Upper lobe of right lung (tissue), 1 donor: ENCODE results near the gene COASY. TPM values are rescaled to one million over a fixed set of nuclear protein-coding genes. Genes with fewer than 3 reads are reported as not detected.

Experiments
- ATAC-seq: fragments of 200-7000 bp; cut with Tn5 transposase; one replicate; pipeline ENCODE4 v1.9.1; 2020; ENCODE audit warnings: mild to moderate bottlenecking, moderate library complexity
- DNase-seq: peaks from one replicate; pipeline ENCODE4 v3.0.0-alpha.2; 2020
- H3K27ac ChIP-seq: fragments of 200-600 bp; one replicate; pipeline ENCODE4 v1.8.0; 2022
- H3K27me3 ChIP-seq: fragments of 200-600 bp; one replicate; pipeline ENCODE4 v1.8.0; 2022; ENCODE audit warnings: mild to moderate bottlenecking
- H3K36me3 ChIP-seq: fragments of 200-600 bp; one replicate; pipeline ENCODE4 v1.8.0; 2022
- H3K4me1 ChIP-seq: fragments of 200-600 bp; one replicate; pipeline ENCODE4 v1.8.0; 2022
- H3K4me3 ChIP-seq: fragments of 200-600 bp; one replicate; pipeline ENCODE4 v1.8.0; 2022; ENCODE audit warnings: mild to moderate bottlenecking
- H3K9me3 ChIP-seq: fragments of 200-600 bp; one replicate; pipeline ENCODE4 v1.8.0; 2022
- CTCF ChIP-seq: fragments of 200-600 bp; IDR thresholded peaks from one replicate; pipeline ENCODE4 v1.8.0; 2022; ENCODE audit warnings: antibody characterized with exemption
- intact Hi-C: fragments of 100-400 bp; cut with DNase I; formaldehyde crosslinking; loops from one replicate; pipeline ENCODE4 v1.11.0; 2022
- total RNA-seq: library from RNA; stranded (reverse); fragmentation: NEBNext Ultra II Directional; extraction: Animal tissue kit (Norgen Biotek cat#: 25700); gene quantifications from one replicate; pipeline ENCODE4 v1.2.1, GENCODE V29; 2021
- donor health status: DM: no; HTN: yes; CAD: no; lungs with severe emphysema.

COASY gene
- total RNA-seq, 1 donor from 2014 or later, result 63.3 TPM

GRCh38 chr17:42563543-42563942 lies 1.6 kb downstream of the COASY start:
- DNase-seq (no peak), ATAC-seq (no peak)
- Histone ChIP-seq H3K4me1 (peaks cover 47% of the 10 kb centered on the region), H3K9me3 (no peaks in the 10 kb centered on the region), H3K36me3 (peaks cover 25% of the 10 kb centered on the region), H3K4me3 (peak overlapping the region; percentile 98), H3K27ac (no peak overlapping the region), H3K27me3 (no peaks in the 10 kb centered on the region)
- intact Hi-C loops, result no loop called here
- TF ChIP-seq CTCF, result no peak

- intact Hi-C loops, result no loop called here
- Histone ChIP-seq H3K9me3 (no peaks in the 10 kb centered on the region), H3K4me1 (peaks cover 50% of the 10 kb centered on the region), H3K4me3 (no peak overlapping the region), H3K36me3 (peaks cover 29% of the 10 kb centered on the region), H3K27me3 (no peaks in the 10 kb centered on the region), H3K27ac (no peak overlapping the region)
- ATAC-seq (no peak), DNase-seq (no peak)
- no peak for TF ChIP-seq CTCF
Observed at GRCh38 chr17:42563950-42564349, 2.0 kb downstream of the COASY start.

- peaks cover 50% of the 10 kb centered on the region for H3K4me1 ChIP-seq
- no peaks in the 10 kb centered on the region for H3K9me3 ChIP-seq
- TF ChIP-seq CTCF, result no peak
- peaks cover 39% of the 10 kb centered on the region for H3K36me3 ChIP-seq
- H3K27me3 ChIP-seq, result no peaks in the 10 kb centered on the region
- ATAC-seq (no peak), DNase-seq (no peak)
- intact Hi-C loops, result no loop called here
- H3K4me3 ChIP-seq, result no peak overlapping the region
- H3K27ac ChIP-seq, result no peak overlapping the region
Observed at GRCh38 chr17:42564815-42565522, 3.0 kb downstream of the COASY start.

- intact Hi-C loops, result no loop called here
- no peak for DNase-seq
- Histone ChIP-seq H3K36me3 (peaks cover 46% of the 10 kb centered on the region), H3K9me3 (no peaks in the 10 kb centered on the region), H3K27me3 (no peaks in the 10 kb centered on the region), H3K4me1 (peaks cover 50% of the 10 kb centered on the region), H3K4me3 (no peak overlapping the region), H3K27ac (peak overlapping the region; percentile 97)
- no peak for ATAC-seq
- no peak for TF ChIP-seq CTCF
Observed at GRCh38 chr17:42565523-42566214, 3.7 kb downstream of the COASY start.

- DNase-seq, result no peak
- Histone ChIP-seq H3K36me3 (peaks cover 53% of the 10 kb centered on the region), H3K4me1 (peaks cover 51% of the 10 kb centered on the region), H3K27ac (peak overlapping the region; percentile 97), H3K27me3 (no peaks in the 10 kb centered on the region), H3K4me3 (peak overlapping the region; percentile 97), H3K9me3 (no peaks in the 10 kb centered on the region)
- TF ChIP-seq CTCF, result no peak
- no peak for ATAC-seq
- intact Hi-C loops, result no loop called here
Observed at GRCh38 chr17:42566215-42566882, 4.4 kb downstream of the COASY start.
